ENCODE measurements around the gene VOPP1.

The VOPP1 gene

GRCh38 chr7:55500117-55500756 lies 72.1 kb downstream of the VOPP1 start:
- H3K4me1 ChIP-seq (ENCODE audit: low read depth, poor library complexity, severe bottlenecking): peaks cover 51% of the 10 kb centered on the region
- peaks cover 58% of the 10 kb centered on the region for H3K79me2 ChIP-seq (ENCODE audit: insufficient read depth, low read depth)
- TF ChIP-seq, protein P1, sequence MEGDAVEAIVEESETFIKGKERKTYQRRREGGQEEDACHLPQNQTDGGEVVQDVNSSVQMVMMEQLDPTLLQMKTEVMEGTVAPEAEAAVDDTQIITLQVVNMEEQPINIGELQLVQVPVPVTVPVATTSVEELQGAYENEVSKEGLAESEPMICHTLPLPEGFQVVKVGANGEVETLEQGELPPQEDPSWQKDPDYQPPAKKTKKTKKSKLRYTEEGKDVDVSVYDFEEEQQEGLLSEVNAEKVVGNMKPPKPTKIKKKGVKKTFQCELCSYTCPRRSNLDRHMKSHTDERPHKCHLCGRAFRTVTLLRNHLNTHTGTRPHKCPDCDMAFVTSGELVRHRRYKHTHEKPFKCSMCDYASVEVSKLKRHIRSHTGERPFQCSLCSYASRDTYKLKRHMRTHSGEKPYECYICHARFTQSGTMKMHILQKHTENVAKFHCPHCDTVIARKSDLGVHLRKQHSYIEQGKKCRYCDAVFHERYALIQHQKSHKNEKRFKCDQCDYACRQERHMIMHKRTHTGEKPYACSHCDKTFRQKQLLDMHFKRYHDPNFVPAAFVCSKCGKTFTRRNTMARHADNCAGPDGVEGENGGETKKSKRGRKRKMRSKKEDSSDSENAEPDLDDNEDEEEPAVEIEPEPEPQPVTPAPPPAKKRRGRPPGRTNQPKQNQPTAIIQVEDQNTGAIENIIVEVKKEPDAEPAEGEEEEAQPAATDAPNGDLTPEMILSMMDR (conservative IDR thresholded peaks at IDR 0.05; ENCODE audit: low read depth, low read length): no peak
- H3K36me3 ChIP-seq (ENCODE audit: insufficient read depth): no peaks in the 10 kb centered on the region
- H3K4me2 ChIP-seq: no peak overlapping the region
- no peak overlapping the region for H3K27ac ChIP-seq
- no peaks in the 10 kb centered on the region for H3K27me3 ChIP-seq (ENCODE audit: insufficient read depth, low read depth)
- H3K4me3 ChIP-seq (IDR thresholded peaks at IDR 0.05; ENCODE audit: insufficient read depth, low read depth, low read length): no peak overlapping the region
- H2AFZ ChIP-seq (ENCODE audit: low read depth): no peak overlapping the region
- H4K20me1 ChIP-seq (ENCODE audit: insufficient read depth): no peaks in the 10 kb centered on the region; the same call in none of the 2 replicates
- no peak overlapping the region for H3K9ac ChIP-seq

GRCh38 chr7:55499591-55499990 lies 72.7 kb downstream of the VOPP1 start:
- TF ChIP-seq, protein P1 (conservative IDR thresholded peaks at IDR 0.05; ENCODE audit: low read depth, low read length): no peak
- no peak overlapping the region for H3K4me3 ChIP-seq (IDR thresholded peaks at IDR 0.05; ENCODE audit: insufficient read depth, low read depth, low read length)
- H3K79me2 ChIP-seq (ENCODE audit: insufficient read depth, low read depth): peaks cover 52% of the 10 kb centered on the region
- H3K27me3 ChIP-seq (ENCODE audit: insufficient read depth, low read depth): no peaks in the 10 kb centered on the region
- no peak overlapping the region for H3K4me2 ChIP-seq
- H4K20me1 ChIP-seq (ENCODE audit: insufficient read depth): no peaks in the 10 kb centered on the region; the same call in none of the 2 replicates
- H3K36me3 ChIP-seq (ENCODE audit: insufficient read depth): no peaks in the 10 kb centered on the region
- H3K4me1 ChIP-seq (ENCODE audit: low read depth, poor library complexity, severe bottlenecking): peaks cover 45% of the 10 kb centered on the region
- no peak overlapping the region for H3K27ac ChIP-seq
- no peak overlapping the region for H3K9ac ChIP-seq
- no peak overlapping the region for H2AFZ ChIP-seq (ENCODE audit: low read depth)

GRCh38 chr7:55498770-55499169 lies 73.5 kb downstream of the VOPP1 start:
- Histone ChIP-seq H3K4me3 (IDR thresholded peaks at IDR 0.05; ENCODE audit: insufficient read depth, low read depth, low read length) (no peak overlapping the region), H3K27ac (no peak overlapping the region), H3K27me3 (ENCODE audit: insufficient read depth, low read depth) (no peaks in the 10 kb centered on the region), H3K4me2 (no peak overlapping the region), H2AFZ (ENCODE audit: low read depth) (no peak overlapping the region), H3K79me2 (ENCODE audit: insufficient read depth, low read depth) (peaks cover 44% of the 10 kb centered on the region), H3K9ac (no peak overlapping the region), H4K20me1 (ENCODE audit: insufficient read depth) (no peaks in the 10 kb centered on the region; the same call in none of the 2 replicates), H3K4me1 (ENCODE audit: low read depth, poor library complexity, severe bottlenecking) (peaks cover 36% of the 10 kb centered on the region), H3K36me3 (ENCODE audit: insufficient read depth) (no peaks in the 10 kb centered on the region)
- TF ChIP-seq, protein P1 (conservative IDR thresholded peaks at IDR 0.05; ENCODE audit: low read depth, low read length): no peak

DNA sequence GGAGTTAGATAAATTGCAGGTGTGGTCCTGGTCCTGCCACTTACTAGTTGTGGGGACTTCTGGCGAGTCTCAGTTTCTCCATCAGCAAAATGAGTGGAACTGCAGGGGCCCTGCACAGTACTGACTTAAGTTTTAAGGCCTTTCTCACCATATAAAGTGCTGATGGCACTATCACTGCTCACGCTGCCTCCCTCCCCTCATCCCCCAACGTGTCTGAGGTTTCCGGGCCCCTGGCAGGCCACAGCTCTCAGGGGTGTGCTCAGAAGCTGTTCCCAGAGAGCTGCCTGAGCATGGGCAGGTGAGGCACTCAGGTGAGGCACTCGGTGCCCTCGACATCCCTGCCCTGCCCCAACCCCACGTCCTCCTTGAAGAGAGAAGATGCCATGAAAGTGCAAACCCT lies 74.2 kb downstream of the VOPP1 start:
- Histone ChIP-seq H4K20me1 (ENCODE audit: insufficient read depth) (no peaks in the 10 kb centered on the region; the same call in none of the 2 replicates), H3K4me3 (IDR thresholded peaks at IDR 0.05; ENCODE audit: insufficient read depth, low read depth, low read length) (no peak overlapping the region), H2AFZ (ENCODE audit: low read depth) (no peak overlapping the region), H3K36me3 (ENCODE audit: insufficient read depth) (peaks cover 1% of the 10 kb centered on the region; the same call in 1 of the 2 replicates), H3K4me2 (no peak overlapping the region), H3K27ac (no peak overlapping the region), H3K79me2 (ENCODE audit: insufficient read depth, low read depth) (peaks cover 39% of the 10 kb centered on the region), H3K27me3 (ENCODE audit: insufficient read depth, low read depth) (no peaks in the 10 kb centered on the region), H3K9ac (no peak overlapping the region), H3K4me1 (ENCODE audit: low read depth, poor library complexity, severe bottlenecking) (peaks cover 30% of the 10 kb centered on the region)
- TF ChIP-seq, protein P1 (conservative IDR thresholded peaks at IDR 0.05; ENCODE audit: low read depth, low read length): no peak
